A673 (cell line): Measurements from ENCODE around the gene GATA6.

Experiments used
- CTCF ChIP-seq: fragments of 300-800, 200-600 bp; sonication (generic); conservative IDR thresholded peaks from 2 replicates; pipeline ENCODE4 v1.5.1; 2017; ENCODE audit warnings: low read depth, mild to moderate bottlenecking, antibody characterized with exemption, low read length, moderate library complexity, mixed read lengths
- EZH2 ChIP-seq: fragments of 200-600 bp; sonication (generic); IDR thresholded peaks from 2 replicates; pipeline ENCODE4 v1.6.1; 2017; ENCODE audit warnings: borderline replicate concordance, low read depth, mild to moderate bottlenecking, mixed read lengths, antibody characterized with exemption, low read length; ENCODE audit not compliant: poor library complexity, severe bottlenecking

GRCh38 chr18:22174341-22175145 is 5.2 kb downstream of the GATA6 start:
- TF ChIP-seq CTCF (no peak), EZH2 (no peak)
